BLaER1 treated with 17β-estradiol and CSF1 and Interleukin-3, amounts not matched to agents 10 nM and 100 nM (cell line): ENCODE data around the gene ZNF366.

Experiments used
- H3K27ac ChIP-seq, 11 experiments: shearing (Covaris generic); formaldehyde crosslinking; 2 replicates each; pipeline ENCODE4 v1.8.1; 2022
- H3K27me3 ChIP-seq, 11 experiments: shearing (Covaris generic); formaldehyde crosslinking; 2 replicates each; pipeline ENCODE4 v1.8.1; 2022
- H3K36me3 ChIP-seq, 11 experiments: shearing (Covaris generic); formaldehyde crosslinking; 2 replicates each; pipeline ENCODE4 v1.8.1; 2022
- H3K4me1 ChIP-seq, 10 experiments: shearing (Covaris generic); formaldehyde crosslinking; 2 replicates each; pipeline ENCODE4 v1.8.1; 2022
- H3K4me2 ChIP-seq, 11 experiments: shearing (Covaris generic); formaldehyde crosslinking; 2 replicates each; pipeline ENCODE4 v1.8.1; 2022
- H3K4me3 ChIP-seq, 10 experiments: shearing (Covaris generic); formaldehyde crosslinking; 2 replicates each; pipeline ENCODE4 v1.8.1; 2022
- H3K9ac ChIP-seq, 11 experiments: shearing (Covaris generic); formaldehyde crosslinking; 2 replicates each; pipeline ENCODE4 v1.8.1; 2022
- H3K9me3 ChIP-seq, 11 experiments: shearing (Covaris generic); formaldehyde crosslinking; replicated peaks in 1 of 11; 2 replicates each; pipeline ENCODE4 v1.8.1; 2022
- H4K20me1 ChIP-seq, 11 experiments: shearing (Covaris generic); formaldehyde crosslinking; 2 replicates each; pipeline ENCODE4 v1.8.1; 2022
- Cebpa-rat ChIP-seq, 11 experiments: shearing (Covaris generic); IDR thresholded peaks; 2 replicates each; pipeline ENCODE4 v1.8.1; 2022

The ZNF366 gene

GRCh38 chr5:72507231-72507906 is at the start of gene ZNF366:
Gene ZNF366 (minus strand): TSS chr5:72507410. CDS start chr5:72461496, 45,914 bp downstream.
- H3K4me3 ChIP-seq, result peak within 1 kb of the TSS in 1 of 10 experiments; percentile 41; a peak in 3 of 20 replicates
- H3K9ac ChIP-seq, result peak within 1 kb of the TSS in 2 of 11 experiments; percentile 26 to 41; a peak in 3 of 22 replicates
- H4K20me1 ChIP-seq, result no peaks in the 10 kb centered on the region
- 0 out of 22 replicates have a peak, but pooled peaks cover 0 to 8% (median 0%) of the 10 kb centered on the region in 11 experiments for H3K9me3 ChIP-seq
- H3K36me3 ChIP-seq, result no peaks in the 10 kb centered on the region
- H3K4me2 ChIP-seq, result peak within 1 kb of the TSS; percentile 51 to 89 (median 75)
- peaks cover 29 to 92% (median 70%) of the 10 kb centered on the region in 10 experiments for H3K4me1 ChIP-seq
- H3K27me3 ChIP-seq, result no peaks in the 10 kb centered on the region
- H3K27ac ChIP-seq, result peak within 1 kb of the TSS in 5 of 11 experiments; percentile 11 to 40 (median 23); a peak in 6 of 22 replicates
- TF ChIP-seq Cebpa-rat (IDR thresholded peaks at IDR 0.05), result no peak

DNA sequence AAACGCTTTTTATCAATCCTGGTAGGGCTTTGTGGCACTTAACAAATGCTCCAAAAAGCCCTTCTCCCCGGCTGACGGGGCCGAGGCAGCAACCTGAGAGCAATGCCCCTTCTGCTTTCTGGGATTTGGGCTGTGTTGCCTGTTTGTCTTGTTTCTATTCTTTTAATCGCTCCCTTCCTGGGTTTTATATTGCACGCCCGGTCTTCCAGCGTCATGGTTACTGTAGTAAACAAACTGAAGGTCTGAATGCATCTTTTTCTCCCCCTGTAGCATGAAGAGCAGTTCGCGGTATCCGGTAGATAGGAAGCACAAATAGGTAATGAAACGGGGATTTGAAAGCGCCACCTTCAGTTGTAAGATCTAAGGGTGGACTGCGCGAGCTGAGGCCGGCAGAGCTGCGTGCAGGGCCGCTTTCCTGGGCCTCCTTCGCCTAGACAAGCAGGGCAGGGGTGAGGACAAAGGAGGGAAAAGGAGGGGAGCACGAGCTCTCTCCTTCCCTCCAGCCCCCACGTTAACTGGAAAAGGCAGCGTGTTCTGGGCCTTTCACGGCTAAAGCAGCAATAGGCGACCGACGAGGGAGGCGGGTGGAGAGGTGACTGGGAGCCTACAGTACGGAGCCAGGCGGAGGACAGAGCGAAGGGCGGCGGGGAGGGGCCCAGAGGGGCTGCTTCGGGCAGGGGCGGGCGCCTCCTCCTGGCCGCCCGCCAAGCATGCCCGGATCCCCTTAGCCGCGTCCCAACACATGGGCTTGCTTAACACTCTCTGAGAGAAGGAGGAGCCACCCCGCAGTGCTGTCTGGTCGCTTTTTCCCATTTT is 49.3 kb upstream of the ZNF366 start:
- peak overlapping the region; percentile 80 to 93 (median 85) for H3K4me2 ChIP-seq
- H3K4me1 ChIP-seq, result peaks cover 28 to 67% (median 37%) of the 10 kb centered on the region in 10 experiments
- H3K9ac ChIP-seq, result peak overlapping the region; percentile 42 to 68 (median 61)
- no peaks in the 10 kb centered on the region for H3K9me3 ChIP-seq
- peaks cover 0 to 8% (median 0%) of the 10 kb centered on the region in 11 experiments; a peak in 4 of 22 replicates for H3K27me3 ChIP-seq
- no peak for TF ChIP-seq Cebpa-rat (IDR thresholded peaks at IDR 0.05)
- peak overlapping the region in 9 of 11 experiments; percentile 48 to 67 (median 55); a peak in 17 of 22 replicates for H3K27ac ChIP-seq
- peak overlapping the region in 9 of 10 experiments; percentile 6 to 54 (median 42); a peak in 15 of 20 replicates for H3K4me3 ChIP-seq
- no peaks in the 10 kb centered on the region for H4K20me1 ChIP-seq
- H3K36me3 ChIP-seq, result no peaks in the 10 kb centered on the region

GRCh38 chr5:72555871-72556270 is 48.7 kb upstream of the ZNF366 start:
- no peak for TF ChIP-seq Cebpa-rat (IDR thresholded peaks at IDR 0.05)
- H3K27me3 ChIP-seq, result peaks cover 0 to 8% (median 0%) of the 10 kb centered on the region in 11 experiments; a peak in 4 of 22 replicates
- peaks cover 28 to 63% (median 39%) of the 10 kb centered on the region in 10 experiments for H3K4me1 ChIP-seq
- H3K4me3 ChIP-seq, result peak overlapping the region in 2 of 10 experiments; percentile 42 to 48; a peak in 3 of 20 replicates
- peak overlapping the region in 8 of 11 experiments; percentile 42 to 68 (median 63); a peak in 7 of 22 replicates for H3K9ac ChIP-seq
- H3K4me2 ChIP-seq, result peak overlapping the region; percentile 80 to 93 (median 85)
- no peaks in the 10 kb centered on the region for H3K36me3 ChIP-seq
- peak overlapping the region in 2 of 11 experiments; percentile 48 to 63; a peak in 3 of 22 replicates for H3K27ac ChIP-seq
- no peaks in the 10 kb centered on the region for H3K9me3 ChIP-seq
- no peaks in the 10 kb centered on the region for H4K20me1 ChIP-seq

- H3K9ac ChIP-seq, result no peak overlapping the region
- no peak overlapping the region for H3K4me3 ChIP-seq
- H3K4me2 ChIP-seq, result no peak overlapping the region; a peak in 3 of 22 replicates
- no peak overlapping the region for H3K27ac ChIP-seq
- peaks cover 22 to 61% (median 37%) of the 10 kb centered on the region in 10 experiments for H3K4me1 ChIP-seq
- H3K9me3 ChIP-seq, result no peaks in the 10 kb centered on the region
- H4K20me1 ChIP-seq, result no peaks in the 10 kb centered on the region
- H3K27me3 ChIP-seq, result peaks cover 0 to 8% (median 0%) of the 10 kb centered on the region in 11 experiments; a peak in 4 of 22 replicates
- no peaks in the 10 kb centered on the region for H3K36me3 ChIP-seq
- TF ChIP-seq Cebpa-rat (IDR thresholded peaks at IDR 0.05), result no peak
Measured at GRCh38 chr5:72554897-72555296, 47.7 kb upstream of the ZNF366 start.

- no peak for TF ChIP-seq Cebpa-rat (IDR thresholded peaks at IDR 0.05)
- peak overlapping the region in 5 of 11 experiments; percentile 9 to 36 (median 10); a peak in 6 of 22 replicates for H3K4me2 ChIP-seq
- no peak overlapping the region for H3K27ac ChIP-seq
Measured at GRCh38 chr5:72552041-72552557, 44.9 kb upstream of the ZNF366 start.

DNA sequence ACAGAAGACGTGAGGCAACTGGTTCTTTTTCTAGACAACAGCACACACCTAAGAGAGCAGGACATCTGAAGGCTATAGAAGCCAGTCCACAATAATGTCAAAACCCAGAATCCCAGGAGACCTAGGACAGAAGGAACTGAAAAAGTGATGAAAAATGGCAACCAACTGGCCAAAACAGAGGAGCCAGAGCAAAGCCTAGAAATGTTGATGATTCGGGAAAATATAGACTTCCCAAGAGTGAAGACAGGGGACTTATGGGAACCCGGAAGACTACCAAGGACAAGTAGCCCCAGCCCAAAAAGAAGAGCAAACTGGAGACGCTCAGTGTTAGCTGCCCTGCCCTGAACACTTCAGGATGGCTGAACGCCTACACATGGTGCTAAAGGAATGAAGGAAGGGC is 43.4 kb upstream of the ZNF366 start:
- Histone ChIP-seq H3K4me3 (no peak overlapping the region), H3K9me3 (peaks cover 29 to 34% (median 32%) of the 10 kb centered on the region in 11 experiments; a peak in 21 of 22 replicates), H3K36me3 (no peaks in the 10 kb centered on the region; a peak in 1 of 22 replicates), H3K4me1 (peaks cover 2 to 19% (median 12%) of the 10 kb centered on the region in 10 experiments; a peak in 19 of 20 replicates), H3K27ac (no peak overlapping the region), H3K27me3 (no peaks in the 10 kb centered on the region), H3K9ac (no peak overlapping the region), H3K4me2 (peak overlapping the region; percentile 1 to 47 (median 21); a peak in 14 of 22 replicates), H4K20me1 (no peaks in the 10 kb centered on the region)
- TF ChIP-seq Cebpa-rat (IDR thresholded peaks at IDR 0.05), result no peak

More at GRCh38 chr5:72552041-72552557, 44.9 kb upstream of the ZNF366 start:
- Histone ChIP-seq H3K9ac (no peak overlapping the region), H4K20me1 (no peaks in the 10 kb centered on the region), H3K4me3 (no peak overlapping the region), H3K4me1 (peaks cover 17 to 34% (median 27%) of the 10 kb centered on the region in 10 experiments), H3K9me3 (peaks cover 14 to 19% (median 17%) of the 10 kb centered on the region in 11 experiments; a peak in 18 of 22 replicates), H3K36me3 (no peaks in the 10 kb centered on the region), H3K27me3 (peaks cover 0 to 5% (median 0%) of the 10 kb centered on the region in 11 experiments; a peak in 4 of 22 replicates)

DNA sequence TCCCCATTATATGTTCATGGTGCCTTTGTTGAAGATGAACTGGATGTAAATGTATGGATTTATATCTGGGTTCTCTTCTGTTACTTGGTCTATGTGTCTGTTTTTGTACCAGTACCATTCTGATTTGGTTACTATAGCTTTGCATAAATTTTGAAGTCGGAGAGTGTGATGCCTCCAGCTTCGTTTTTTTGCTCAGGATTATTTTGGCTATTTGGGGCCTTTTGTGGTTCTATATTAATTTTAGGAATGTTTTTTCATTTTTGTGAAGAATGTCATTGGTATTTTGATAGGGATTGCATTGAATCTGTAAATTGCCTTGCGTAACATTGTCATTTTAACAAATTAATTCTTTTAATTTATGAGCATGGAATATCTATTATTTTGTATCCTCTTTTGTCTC is 36.6 kb upstream of the ZNF366 start:
- TF ChIP-seq Cebpa-rat (IDR thresholded peaks at IDR 0.05), result no peak
- Histone ChIP-seq H3K27ac (peak overlapping the region in 9 of 11 experiments; percentile 47 to 86 (median 82); a peak in 18 of 22 replicates), H3K27me3 (no peaks in the 10 kb centered on the region), H3K4me3 (peak overlapping the region in 1 of 10 experiments; percentile 17; a peak in 2 of 20 replicates), H4K20me1 (no peaks in the 10 kb centered on the region), H3K4me1 (peaks cover 13 to 26% (median 16%) of the 10 kb centered on the region in 10 experiments), H3K9me3 (peaks cover 42 to 71% (median 47%) of the 10 kb centered on the region in 11 experiments), H3K36me3 (peaks cover 0 to 7% (median 0%) of the 10 kb centered on the region in 11 experiments; a peak in 1 of 22 replicates), H3K9ac (peak overlapping the region in 8 of 11 experiments; percentile 4 to 66 (median 55); a peak in 12 of 22 replicates), H3K4me2 (peak overlapping the region; percentile 26 to 79 (median 55); a peak in 20 of 22 replicates)

- Histone ChIP-seq H3K4me1 (peaks cover 15 to 29% (median 19%) of the 10 kb centered on the region in 10 experiments), H3K27ac (peak overlapping the region in 9 of 11 experiments; percentile 47 to 86 (median 82); a peak in 18 of 22 replicates), H3K9me3 (peaks cover 37 to 66% (median 44%) of the 10 kb centered on the region in 11 experiments), H3K4me2 (peak overlapping the region; percentile 26 to 79 (median 55); a peak in 20 of 22 replicates), H3K4me3 (peak overlapping the region in 2 of 10 experiments; percentile 0 to 17; a peak in 3 of 20 replicates), H3K36me3 (peaks cover 0 to 7% (median 0%) of the 10 kb centered on the region in 11 experiments; a peak in 1 of 22 replicates), H3K27me3 (no peaks in the 10 kb centered on the region), H3K9ac (peak overlapping the region in 8 of 11 experiments; percentile 4 to 66 (median 55); a peak in 11 of 22 replicates), H4K20me1 (no peaks in the 10 kb centered on the region)
- TF ChIP-seq Cebpa-rat (IDR thresholded peaks at IDR 0.05), result peak in 6 of 11 experiments; percentile 59 to 91 (median 72); a peak in 9 of 22 replicates
Measured at GRCh38 chr5:72543365-72543764, 36.2 kb upstream of the ZNF366 start.
